ENCODE data around the gene TTC9B. TPM values are rescaled to one million over a fixed set of nuclear protein-coding genes. Genes with fewer than 3 reads are reported as not detected.
"Not testable (repeated sequence)": the region's sequence is repeated elsewhere in the genome, so short reads cannot be mapped to it uniquely, and the experiment has no call there.

Gene TTC9B
- total RNA-seq, 1 donor from 2014 or later, result not detected

DNA sequence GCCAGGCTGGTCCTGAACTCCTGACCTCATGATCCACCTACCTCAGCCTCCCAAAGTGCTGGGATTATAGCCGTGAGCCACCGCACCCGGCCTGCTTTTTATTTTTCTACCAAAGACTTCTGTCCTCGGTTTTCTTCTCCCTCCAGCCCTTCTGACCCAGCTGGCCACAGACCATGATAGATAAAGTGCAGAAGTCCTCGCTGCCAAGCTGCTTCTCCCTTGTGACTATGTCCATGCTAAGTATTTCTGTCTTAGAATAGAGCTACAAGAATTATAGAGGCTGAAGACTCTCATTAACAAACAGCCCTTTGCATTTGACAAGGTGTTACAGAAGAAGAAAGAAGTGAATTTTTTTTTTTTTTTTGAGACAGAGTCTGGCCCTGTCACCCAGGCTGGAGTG lies 42.4 kb downstream of the TTC9B start:
- H3K4me1 ChIP-seq, result no peaks in the 10 kb centered on the region
- no peaks in the 10 kb centered on the region for H3K27me3 ChIP-seq
- no peak for DNase-seq (ENCODE audit: extremely low spot score in 2 of 2)
- no peak overlapping the region for H3K4me3 ChIP-seq
- no peaks in the 10 kb centered on the region for H3K36me3 ChIP-seq
- TF ChIP-seq, protein P1, sequence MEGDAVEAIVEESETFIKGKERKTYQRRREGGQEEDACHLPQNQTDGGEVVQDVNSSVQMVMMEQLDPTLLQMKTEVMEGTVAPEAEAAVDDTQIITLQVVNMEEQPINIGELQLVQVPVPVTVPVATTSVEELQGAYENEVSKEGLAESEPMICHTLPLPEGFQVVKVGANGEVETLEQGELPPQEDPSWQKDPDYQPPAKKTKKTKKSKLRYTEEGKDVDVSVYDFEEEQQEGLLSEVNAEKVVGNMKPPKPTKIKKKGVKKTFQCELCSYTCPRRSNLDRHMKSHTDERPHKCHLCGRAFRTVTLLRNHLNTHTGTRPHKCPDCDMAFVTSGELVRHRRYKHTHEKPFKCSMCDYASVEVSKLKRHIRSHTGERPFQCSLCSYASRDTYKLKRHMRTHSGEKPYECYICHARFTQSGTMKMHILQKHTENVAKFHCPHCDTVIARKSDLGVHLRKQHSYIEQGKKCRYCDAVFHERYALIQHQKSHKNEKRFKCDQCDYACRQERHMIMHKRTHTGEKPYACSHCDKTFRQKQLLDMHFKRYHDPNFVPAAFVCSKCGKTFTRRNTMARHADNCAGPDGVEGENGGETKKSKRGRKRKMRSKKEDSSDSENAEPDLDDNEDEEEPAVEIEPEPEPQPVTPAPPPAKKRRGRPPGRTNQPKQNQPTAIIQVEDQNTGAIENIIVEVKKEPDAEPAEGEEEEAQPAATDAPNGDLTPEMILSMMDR (IDR thresholded peaks at IDR 0.05), result no peak
- no peak for TF ChIP-seq POLR2A (IDR thresholded peaks at IDR 0.05)
- TF ChIP-seq POLR2AphosphoS5 (IDR thresholded peaks at IDR 0.05; ENCODE audit: insufficient read depth in 1 of 2, low read depth in 1 of 2), result no peak
- no peak overlapping the region for H3K27ac ChIP-seq
- intact Hi-C loops (cut with DNase I), result no loop called here
- H3K9me3 ChIP-seq, result no peaks in the 10 kb centered on the region

DNA sequence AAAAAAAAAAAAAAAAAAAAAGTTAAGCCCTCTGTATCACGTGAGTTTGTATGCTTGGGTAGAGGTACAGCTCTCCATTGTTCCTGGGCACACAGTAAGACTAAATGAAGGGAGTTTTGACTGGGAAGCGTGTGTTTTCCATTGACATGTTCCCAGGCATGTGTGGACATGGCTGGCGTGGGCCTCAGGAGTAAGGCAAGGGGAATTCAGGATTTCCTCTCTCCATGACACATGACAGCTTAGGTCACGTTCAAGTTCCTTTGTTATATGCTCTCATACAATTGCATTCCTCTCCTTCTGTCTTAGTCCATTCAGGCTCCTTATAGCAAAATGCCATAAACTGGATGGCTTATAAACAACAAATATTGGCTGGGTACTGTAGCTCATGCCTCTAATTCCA lies 44.1 kb downstream of the TTC9B start:
- Histone ChIP-seq H3K27ac (no peak overlapping the region), H3K4me3 (no peak overlapping the region), H3K4me1 (no peaks in the 10 kb centered on the region), H3K36me3 (no peaks in the 10 kb centered on the region), H3K27me3 (no peaks in the 10 kb centered on the region), H3K9me3 (no peaks in the 10 kb centered on the region)
- intact Hi-C loops (cut with DNase I), result no loop called here
- DNase-seq (ENCODE audit: extremely low spot score in 2 of 2), result no peak
- TF ChIP-seq, protein P1 (IDR thresholded peaks at IDR 0.05), result no peak
- TF ChIP-seq POLR2A (IDR thresholded peaks at IDR 0.05) (no peak), POLR2AphosphoS5 (IDR thresholded peaks at IDR 0.05; ENCODE audit: insufficient read depth in 1 of 2, low read depth in 1 of 2) (no peak)

DNA sequence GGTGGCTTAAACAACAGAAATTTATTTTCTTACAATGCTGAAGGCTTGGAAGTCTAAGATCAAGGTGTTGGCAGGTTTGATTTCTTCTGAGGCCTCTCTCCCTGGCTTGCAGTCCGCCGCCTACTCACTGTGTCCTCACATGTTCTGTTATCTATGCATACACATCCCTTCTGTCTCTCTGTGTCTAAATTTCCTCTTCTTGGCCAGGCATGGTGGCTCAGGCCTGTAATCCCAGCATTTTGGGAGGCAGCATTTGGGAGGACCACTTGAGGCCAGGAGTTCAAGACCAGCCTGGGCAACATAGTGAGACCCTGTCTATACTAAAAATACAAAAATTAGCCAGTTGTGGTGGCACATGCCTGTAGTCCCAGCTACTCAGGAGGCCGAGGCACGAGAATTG lies 46.9 kb downstream of the TTC9B start:
- H3K36me3 ChIP-seq; H3K4me3 ChIP-seq; H3K27ac ChIP-seq; DNase-seq (ENCODE audit: extremely low spot score in 2 of 2); H3K4me1 ChIP-seq; intact Hi-C loops (cut with DNase I); H3K27me3 ChIP-seq; H3K9me3 ChIP-seq: not testable (repeated sequence)

DNA sequence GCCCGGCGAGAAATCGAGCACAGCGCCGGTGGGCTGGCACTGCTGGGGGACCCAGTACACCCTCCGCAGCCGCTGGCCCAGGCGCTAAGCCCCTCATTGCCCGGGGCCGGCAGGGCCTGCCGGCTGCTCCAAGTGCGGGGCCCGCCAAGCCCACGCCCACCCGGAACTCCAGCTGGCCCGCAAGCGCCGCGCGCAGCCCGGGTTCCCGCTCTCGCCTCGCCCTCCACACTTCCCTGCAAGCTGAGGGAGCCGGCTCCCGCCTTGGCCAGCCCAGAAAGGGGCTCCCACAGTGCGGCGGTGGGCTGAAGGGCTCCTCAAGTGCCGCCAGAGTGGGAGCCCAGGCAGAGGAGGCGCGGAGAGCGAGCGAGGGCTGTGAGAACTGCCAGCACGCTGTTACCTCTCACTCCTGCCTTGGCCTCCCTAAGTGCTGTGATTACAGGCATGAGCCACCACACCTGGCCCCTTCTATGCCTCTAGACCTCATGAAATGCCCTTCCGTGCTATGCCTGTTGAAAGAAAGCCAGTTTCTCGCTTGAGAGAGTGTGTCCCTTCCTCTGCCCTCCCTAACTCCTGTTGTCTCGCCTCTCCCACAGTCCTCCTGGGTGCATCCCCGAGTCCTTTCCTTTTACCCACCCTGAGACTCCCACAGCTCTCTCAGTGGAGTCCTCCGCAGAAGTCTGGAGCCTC lies 47.7 kb downstream of the TTC9B start:
- H3K4me1 ChIP-seq; intact Hi-C loops (cut with DNase I); H3K27ac ChIP-seq: not testable (repeated sequence)

DNA sequence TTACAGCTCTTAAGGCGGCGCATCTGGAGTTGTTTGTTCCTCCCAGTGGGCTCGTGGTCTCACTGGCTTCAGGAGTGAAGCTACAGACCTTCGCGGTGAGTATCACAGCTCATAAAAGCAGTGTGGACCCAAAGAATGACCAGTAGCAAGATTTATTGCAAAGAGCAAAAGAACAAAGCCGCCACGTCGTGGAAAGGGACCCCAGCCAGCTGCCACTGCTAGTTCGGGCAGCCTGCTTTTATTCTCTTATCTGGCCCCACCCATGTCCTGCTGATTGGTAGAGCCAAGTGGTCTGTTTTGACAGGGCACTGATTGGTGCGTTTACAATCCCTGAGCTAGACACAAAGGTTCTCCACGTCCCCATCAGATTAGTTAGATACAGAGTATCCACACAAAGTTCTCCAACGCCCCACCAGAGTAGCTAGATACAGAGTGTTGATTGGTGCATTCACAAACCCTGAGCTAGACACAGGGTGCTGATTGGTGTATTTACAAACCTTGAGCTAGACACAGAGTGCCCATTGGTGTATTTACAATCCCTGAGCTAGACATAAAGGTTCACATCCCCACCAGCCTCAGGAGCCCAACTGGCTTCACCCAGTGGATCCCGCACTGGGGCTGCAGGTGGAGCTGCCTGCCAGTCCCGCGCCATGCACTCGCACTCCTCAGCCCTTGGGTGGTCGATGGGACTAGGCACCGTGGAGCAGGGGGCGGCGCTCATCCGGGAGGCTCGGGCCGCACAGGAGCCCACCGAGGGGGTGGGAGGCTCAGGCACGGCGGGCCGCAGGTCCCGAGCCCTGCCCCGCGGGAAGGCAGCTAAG lies 48.5 kb downstream of the TTC9B start:
- H3K36me3 ChIP-seq; H3K27ac ChIP-seq; H3K9me3 ChIP-seq; H3K4me1 ChIP-seq; H3K4me3 ChIP-seq; intact Hi-C loops (cut with DNase I); DNase-seq (ENCODE audit: extremely low spot score in 2 of 2); H3K27me3 ChIP-seq: not testable (repeated sequence)

More for the DNA sequence above, 47.7 kb downstream of the TTC9B start:
- not testable (repeated sequence) for DNase-seq (ENCODE audit: extremely low spot score in 2 of 2); H3K27me3 ChIP-seq; H3K4me3 ChIP-seq; H3K36me3 ChIP-seq; H3K9me3 ChIP-seq

Other genes starting within 250 kb of the TTC9B start
- 74.9 TPM for gene PSMC4, start 247.2 kb downstream of the TTC9B start, total RNA-seq
- gene ZNF546, start 221.3 kb downstream of the TTC9B start, total RNA-seq, result 5.2 TPM
- gene ZNF780B, start 162.2 kb downstream of the TTC9B start, total RNA-seq, result 12.0 TPM
- gene ZNF780A, start 127.4 kb downstream of the TTC9B start, total RNA-seq, result 18.7 TPM
- gene MAP3K10, start 27.0 kb downstream of the TTC9B start, total RNA-seq, result 10.6 TPM
- gene CCNP, start 8.3 kb upstream of the TTC9B start, total RNA-seq, result not detected
- gene AKT2, start 67.0 kb upstream of the TTC9B start, total RNA-seq, result 105 TPM
- 17.4 TPM for gene C19orf47, start 130.0 kb upstream of the TTC9B start, total RNA-seq
- 177 TPM for gene PLD3, start 130.3 kb upstream of the TTC9B start, total RNA-seq
- 0.74 TPM for gene HIPK4, start 171.8 kb upstream of the TTC9B start, total RNA-seq
- gene PRX, start 195.0 kb upstream of the TTC9B start, total RNA-seq, result 3.2 TPM
- gene SERTAD1, start 207.6 kb upstream of the TTC9B start, total RNA-seq, result 14.2 TPM
- 42.0 TPM for gene SERTAD3, start 226.0 kb upstream of the TTC9B start, total RNA-seq
- gene BLVRB, start 247.4 kb upstream of the TTC9B start, total RNA-seq, result 357 TPM
- 1.7 TPM for gene SPTBN4, start 248.6 kb upstream of the TTC9B start, total RNA-seq